ENCODE results near the gene RABL6. TPM values are rescaled to one million over a fixed set of nuclear protein-coding genes. Genes with fewer than 3 reads are reported as not detected.
"Not testable (repeated sequence)": the region's sequence is repeated elsewhere in the genome, so short reads cannot be mapped to it uniquely, and the experiment has no call there.

RABL6 gene
- total and polyA plus RNA-seq, 4 donors: 34.8 to 93.5 (median 67.7) TPM

DNA sequence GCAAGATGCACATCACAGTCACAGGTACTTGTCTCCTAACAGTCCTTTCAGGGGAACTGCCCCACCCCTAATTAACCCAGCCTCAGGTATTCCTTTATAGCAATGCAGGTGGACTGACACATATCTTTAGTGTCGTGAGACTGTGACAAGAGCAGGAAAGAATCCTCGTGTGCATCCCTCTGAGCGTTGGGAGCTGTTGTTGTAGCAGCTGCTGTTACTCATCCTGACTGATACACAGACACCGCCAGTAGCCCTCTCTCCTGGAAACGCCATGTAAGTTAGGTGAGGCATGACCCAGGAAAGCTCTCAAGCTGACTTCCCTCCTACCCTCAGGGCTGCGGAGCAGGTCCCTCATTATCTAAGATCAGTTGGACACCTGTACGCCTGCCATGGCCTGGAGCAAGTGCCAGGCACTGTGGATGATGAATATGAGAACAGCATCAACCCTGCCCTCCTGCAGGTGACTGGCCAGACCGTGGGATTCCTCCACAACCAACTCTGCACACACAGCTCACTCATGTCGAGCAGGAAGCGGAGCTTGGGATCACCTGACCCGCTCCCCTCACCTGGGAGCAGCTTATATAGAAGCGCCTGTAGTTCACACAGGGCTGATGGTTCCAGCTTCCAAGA, 33.2 kb upstream of the RABL6 start:
- DNase-seq (ENCODE audit: low read depth in 4 of 6, low spot score in 6 of 6): no peak
- Histone ChIP-seq H3K27me3 (ENCODE audit: control insufficient read depth, insufficient read depth, low read length) (peaks cover 3% of the 10 kb centered on the region), H3K9me3 (ENCODE audit: control insufficient read depth, insufficient read depth, low read length) (no peaks in the 10 kb centered on the region), H3K4me3 (ENCODE audit: low read depth, low read length) (no peak overlapping the region), H3K36me3 (ENCODE audit: control insufficient read depth, insufficient read depth, low read length) (no peaks in the 10 kb centered on the region), H3K4me1 (ENCODE audit: control insufficient read depth, insufficient read depth, low read length) (peaks cover 3% of the 10 kb centered on the region), H3K27ac (ENCODE audit: low read depth, low read length) (no peak overlapping the region)
- 89% methylated on average over 12 of the region's 12 CpGs for WGBS (ENCODE audit: insufficient coverage)

DNA sequence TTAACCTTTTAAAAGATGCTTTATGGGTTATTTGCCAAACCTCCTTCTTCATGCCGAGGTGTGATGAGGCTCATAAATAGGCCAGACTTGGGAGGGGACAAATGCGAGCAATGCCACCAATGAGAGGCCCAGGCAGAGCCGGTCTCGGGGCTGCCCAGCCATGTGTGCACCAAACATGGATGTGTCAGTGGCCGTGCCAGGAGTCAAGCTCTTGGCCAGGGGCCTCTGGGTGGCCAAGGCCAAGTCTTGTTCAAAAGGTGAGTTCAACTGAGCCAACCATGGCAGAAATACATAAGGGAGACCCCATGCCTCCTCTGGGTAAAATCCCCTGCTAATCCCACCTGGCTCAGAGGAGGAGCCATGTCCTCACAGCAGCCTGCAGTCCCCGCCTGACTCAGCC, 32.6 kb upstream of the RABL6 start:
- H3K4me1 ChIP-seq (ENCODE audit: control insufficient read depth, insufficient read depth, low read length): no peaks in the 10 kb centered on the region
- H3K27ac ChIP-seq (ENCODE audit: low read depth, low read length): no peak overlapping the region
- DNase-seq (ENCODE audit: low read depth in 4 of 6, low spot score in 6 of 6): no peak
- peaks cover 3% of the 10 kb centered on the region for H3K27me3 ChIP-seq (ENCODE audit: control insufficient read depth, insufficient read depth, low read length)
- no peaks in the 10 kb centered on the region for H3K36me3 ChIP-seq (ENCODE audit: control insufficient read depth, insufficient read depth, low read length)
- no peak overlapping the region for H3K4me3 ChIP-seq (ENCODE audit: low read depth, low read length)
- no peaks in the 10 kb centered on the region for H3K9me3 ChIP-seq (ENCODE audit: control insufficient read depth, insufficient read depth, low read length)
- 82% methylated on average over 5 of the region's 6 CpGs for WGBS (ENCODE audit: insufficient coverage)

DNA sequence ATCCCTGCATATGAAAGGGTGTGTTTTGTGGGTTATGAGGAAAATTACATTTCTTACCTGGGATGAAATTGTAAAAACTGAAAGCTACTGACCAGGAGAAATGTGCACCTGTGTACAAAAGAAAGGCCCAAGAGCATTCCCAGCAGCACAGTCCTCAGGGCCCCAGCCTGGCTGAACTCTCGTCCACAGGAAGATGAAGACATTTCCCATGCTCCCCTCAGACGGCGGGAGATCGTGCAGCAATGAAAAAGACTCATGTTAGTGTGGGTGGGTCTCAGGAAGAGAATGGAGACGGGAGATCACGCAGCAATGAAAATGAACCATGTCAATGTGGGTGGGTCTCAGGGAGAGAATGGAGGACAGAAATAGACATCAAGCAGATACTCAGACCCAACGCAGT, 30.8 kb upstream of the RABL6 start:
- Histone ChIP-seq H3K4me1 (ENCODE audit: control insufficient read depth, insufficient read depth, low read length) (no peaks in the 10 kb centered on the region), H3K4me3 (ENCODE audit: low read depth, low read length) (no peak overlapping the region), H3K27ac (ENCODE audit: low read depth, low read length) (peak overlapping the region; percentile 33), H3K27me3 (ENCODE audit: control insufficient read depth, insufficient read depth, low read length) (peaks cover 3% of the 10 kb centered on the region), H3K36me3 (ENCODE audit: control insufficient read depth, insufficient read depth, low read length) (no peaks in the 10 kb centered on the region), H3K9me3 (ENCODE audit: control insufficient read depth, insufficient read depth, low read length) (no peaks in the 10 kb centered on the region)
- no peak for DNase-seq (ENCODE audit: low read depth in 4 of 6, low spot score in 6 of 6)
- 73% methylated on average over 7 of the region's 7 CpGs for WGBS (ENCODE audit: insufficient coverage)

DNA sequence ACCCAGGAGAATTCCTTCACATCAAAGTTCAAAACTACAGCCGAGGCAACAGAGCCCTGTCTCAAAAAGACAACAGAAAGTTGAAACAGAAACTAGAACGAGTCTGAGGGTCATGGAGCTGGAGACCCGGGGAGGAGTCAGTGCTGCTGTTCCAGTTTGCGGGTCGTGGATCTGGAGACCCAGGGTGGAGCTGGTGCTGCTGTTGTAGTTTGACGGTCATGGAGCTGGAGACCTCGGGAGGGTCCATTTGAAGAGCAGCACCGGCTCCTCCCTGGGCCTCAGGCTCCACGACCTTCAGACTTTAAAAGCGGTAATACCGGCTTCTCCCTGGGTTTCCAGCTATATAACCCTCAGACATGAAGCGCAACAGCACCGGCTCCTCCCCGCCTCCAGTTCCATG, 30.4 kb upstream of the RABL6 start:
- no peak overlapping the region for H3K4me3 ChIP-seq (ENCODE audit: low read depth, low read length)
- DNase-seq (ENCODE audit: low read depth in 4 of 6, low spot score in 6 of 6): no peak
- H3K27me3 ChIP-seq (ENCODE audit: control insufficient read depth, insufficient read depth, low read length): peaks cover 3% of the 10 kb centered on the region
- no peaks in the 10 kb centered on the region for H3K9me3 ChIP-seq (ENCODE audit: control insufficient read depth, insufficient read depth, low read length)
- no peaks in the 10 kb centered on the region for H3K4me1 ChIP-seq (ENCODE audit: control insufficient read depth, insufficient read depth, low read length)
- WGBS (ENCODE audit: insufficient coverage): 87% methylated on average over 14 of the region's 14 CpGs
- peak overlapping the region; percentile 33 for H3K27ac ChIP-seq (ENCODE audit: low read depth, low read length)
- no peaks in the 10 kb centered on the region for H3K36me3 ChIP-seq (ENCODE audit: control insufficient read depth, insufficient read depth, low read length)

DNA sequence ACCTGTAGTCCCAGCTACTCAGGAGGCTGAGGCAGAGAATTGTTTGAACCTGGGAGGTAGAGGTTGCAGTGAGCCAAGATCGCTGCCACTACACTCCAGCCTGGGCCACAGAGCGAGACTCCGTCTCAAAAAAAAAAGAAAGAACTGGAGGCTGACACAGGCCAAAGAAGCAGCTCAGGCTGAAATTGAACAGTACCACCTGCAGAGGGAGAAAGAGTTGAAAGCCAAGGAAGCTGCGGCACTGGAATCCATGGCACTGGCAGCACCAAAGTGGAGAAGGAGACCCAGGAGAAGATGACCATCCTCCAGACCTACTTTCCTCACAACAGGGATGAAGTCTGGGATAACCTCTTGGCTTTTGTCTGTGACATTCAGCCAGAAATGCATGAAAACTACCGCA, 27.9 kb upstream of the RABL6 start:
- WGBS (ENCODE audit: insufficient coverage): 47% methylated on average over 3 of the region's 5 CpGs
- Histone ChIP-seq H3K4me1 (ENCODE audit: control insufficient read depth, insufficient read depth, low read length) (no peaks in the 10 kb centered on the region), H3K27me3 (ENCODE audit: control insufficient read depth, insufficient read depth, low read length) (peaks cover 3% of the 10 kb centered on the region), H3K36me3 (ENCODE audit: control insufficient read depth, insufficient read depth, low read length) (no peaks in the 10 kb centered on the region), H3K9me3 (ENCODE audit: control insufficient read depth, insufficient read depth, low read length) (no peaks in the 10 kb centered on the region), H3K27ac (ENCODE audit: low read depth, low read length) (no peak overlapping the region), H3K4me3 (ENCODE audit: low read depth, low read length) (no peak overlapping the region)
- DNase-seq (ENCODE audit: low read depth in 4 of 6, low spot score in 6 of 6): no peak

DNA sequence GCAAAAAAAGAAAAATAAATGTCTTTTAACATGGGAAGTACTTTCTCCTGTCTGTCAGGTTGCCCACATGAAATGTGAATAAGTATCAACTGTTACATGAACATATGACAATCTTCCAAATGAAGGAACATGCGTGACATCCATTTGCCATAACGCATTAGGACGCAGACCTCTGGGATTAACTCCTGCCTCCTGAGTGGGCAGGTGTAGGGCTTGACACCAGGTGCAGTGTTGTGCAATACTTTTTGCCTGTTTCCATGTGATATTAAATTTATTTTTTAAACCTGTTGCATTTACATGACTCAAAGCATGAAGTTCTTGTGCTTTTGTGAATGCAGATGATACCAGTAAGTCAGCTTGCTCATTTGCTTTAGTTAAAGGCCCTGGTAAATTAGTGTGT, 25.3 kb upstream of the RABL6 start:
- WGBS (ENCODE audit: insufficient coverage): no CpG with 5 or more reads among the region's 3 CpGs
- no peaks in the 10 kb centered on the region for H3K36me3 ChIP-seq (ENCODE audit: control insufficient read depth, insufficient read depth, low read length)
- H3K9me3 ChIP-seq (ENCODE audit: control insufficient read depth, insufficient read depth, low read length): no peaks in the 10 kb centered on the region
- H3K4me1 ChIP-seq (ENCODE audit: control insufficient read depth, insufficient read depth, low read length): peaks cover 1% of the 10 kb centered on the region
- no peak for DNase-seq (ENCODE audit: low read depth in 4 of 6, low spot score in 6 of 6)
- H3K27ac ChIP-seq (ENCODE audit: low read depth, low read length): no peak overlapping the region
- no peak overlapping the region for H3K4me3 ChIP-seq (ENCODE audit: low read depth, low read length)
- peaks cover 3% of the 10 kb centered on the region for H3K27me3 ChIP-seq (ENCODE audit: control insufficient read depth, insufficient read depth, low read length)

DNA sequence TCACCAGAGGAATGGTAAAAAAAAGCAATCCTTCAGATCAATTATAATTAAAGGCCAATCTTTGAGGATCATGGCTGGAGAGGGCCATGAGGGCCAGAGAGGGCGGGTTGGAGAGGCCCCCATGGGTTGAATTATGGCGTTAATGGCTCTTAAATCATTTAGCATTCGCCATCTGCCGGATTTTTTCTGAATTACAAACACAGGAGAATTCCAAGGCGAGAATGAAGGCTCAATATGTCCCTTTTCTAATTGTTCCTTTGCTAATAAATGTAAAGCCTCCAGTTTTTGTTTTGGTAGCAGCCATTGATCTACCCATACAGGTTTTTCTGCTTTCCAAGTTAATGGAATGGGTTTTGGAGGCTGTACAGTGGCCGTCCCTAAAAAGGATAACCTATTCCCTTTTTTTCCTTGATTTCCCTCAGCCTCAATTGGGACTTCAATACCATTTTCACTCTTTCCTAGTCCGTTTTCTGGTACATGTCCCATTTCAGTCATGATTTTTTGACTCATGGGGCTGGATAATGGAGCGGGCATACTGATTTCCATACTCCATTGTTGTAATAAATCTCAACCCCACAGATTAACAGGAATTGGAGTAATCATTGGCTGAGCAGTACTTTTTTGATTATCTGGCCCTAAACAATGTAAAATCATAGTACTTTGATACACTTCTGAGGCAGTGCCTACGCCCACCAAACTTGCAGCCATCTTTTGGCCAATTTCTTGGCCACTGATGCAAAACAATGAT, 23.3 kb upstream of the RABL6 start:
- DNase-seq (ENCODE audit: low read depth in 4 of 6, low spot score in 6 of 6): peak in 1 of 6 donors; percentile 67
- Histone ChIP-seq H3K27ac (ENCODE audit: low read depth, low read length) (no peak overlapping the region), H3K4me1 (ENCODE audit: control insufficient read depth, insufficient read depth, low read length) (peaks cover 5% of the 10 kb centered on the region), H3K9me3 (ENCODE audit: control insufficient read depth, insufficient read depth, low read length) (no peaks in the 10 kb centered on the region), H3K4me3 (ENCODE audit: low read depth, low read length) (no peak overlapping the region), H3K36me3 (ENCODE audit: control insufficient read depth, insufficient read depth, low read length) (no peaks in the 10 kb centered on the region), H3K27me3 (ENCODE audit: control insufficient read depth, insufficient read depth, low read length) (no peaks in the 10 kb centered on the region)
- 79% methylated on average over 3 of the region's 9 CpGs for WGBS (ENCODE audit: insufficient coverage)

DNA sequence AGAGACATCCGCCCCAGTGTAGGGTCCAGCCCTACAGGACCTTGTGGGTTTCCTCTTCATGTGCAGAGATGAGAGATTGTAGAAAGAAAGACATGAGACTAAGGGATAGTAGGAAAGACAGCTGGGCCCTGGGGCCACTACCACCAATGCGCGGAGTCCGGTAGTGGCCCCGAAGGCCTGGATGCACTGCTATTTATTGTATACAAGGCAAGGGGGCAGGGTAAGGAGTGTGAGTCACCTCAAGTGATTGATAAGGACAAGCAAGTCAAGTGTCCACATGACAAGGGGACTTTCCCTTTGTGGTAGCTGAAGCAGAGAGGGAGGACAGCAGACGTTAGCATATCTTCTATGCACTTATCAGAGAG, 22.8 kb upstream of the RABL6 start:
- Histone ChIP-seq H3K4me1 (ENCODE audit: control insufficient read depth, insufficient read depth, low read length) (peaks cover 8% of the 10 kb centered on the region), H3K4me3 (ENCODE audit: low read depth, low read length) (no peak overlapping the region), H3K36me3 (ENCODE audit: control insufficient read depth, insufficient read depth, low read length) (no peaks in the 10 kb centered on the region), H3K9me3 (ENCODE audit: control insufficient read depth, insufficient read depth, low read length) (no peaks in the 10 kb centered on the region), H3K27me3 (ENCODE audit: control insufficient read depth, insufficient read depth, low read length) (no peaks in the 10 kb centered on the region), H3K27ac (ENCODE audit: low read depth, low read length) (no peak overlapping the region)
- WGBS (ENCODE audit: insufficient coverage): 96% methylated on average over 6 of the region's 6 CpGs
- no peak for DNase-seq (ENCODE audit: low read depth in 4 of 6, low spot score in 6 of 6)

DNA sequence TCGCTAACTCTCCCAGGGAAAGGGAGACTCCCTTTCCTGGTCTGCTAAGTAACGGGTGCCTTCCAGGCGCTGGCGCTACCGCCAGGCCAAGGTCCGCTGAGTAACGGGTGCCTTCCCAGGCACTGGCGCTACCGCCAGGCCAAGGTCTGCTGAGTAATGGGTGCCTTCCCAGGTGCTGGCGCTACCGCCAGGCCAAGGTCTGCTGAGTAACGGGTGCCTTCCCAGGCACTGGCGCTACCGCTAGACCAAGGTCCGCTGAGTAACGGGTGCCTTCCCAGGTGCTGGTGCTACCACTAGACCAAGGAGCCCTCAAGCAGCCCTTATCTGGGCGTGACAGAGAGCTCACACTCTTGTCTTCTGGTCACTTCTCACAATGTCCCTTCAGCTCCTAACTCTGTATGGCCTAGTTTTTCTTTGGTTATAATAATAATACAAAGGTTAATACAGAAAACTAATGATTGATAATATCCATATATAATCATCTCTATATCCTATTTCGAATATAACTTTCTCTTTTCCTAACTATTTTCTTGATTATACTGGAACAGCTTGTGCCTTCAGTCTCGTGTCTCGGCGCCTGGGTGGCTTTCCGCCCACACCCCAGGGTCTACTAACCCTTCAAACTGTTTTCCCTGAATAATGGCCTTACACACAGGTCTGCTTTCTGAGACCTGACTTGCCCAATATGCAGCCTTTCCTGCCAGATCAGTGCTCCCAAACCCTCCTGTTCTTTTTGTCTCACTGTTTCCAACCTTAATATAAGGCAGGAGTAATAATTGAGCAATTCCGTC, 22.0 kb upstream of the RABL6 start:
- H3K4me1 ChIP-seq (ENCODE audit: control insufficient read depth, insufficient read depth, low read length); H3K27me3 ChIP-seq (ENCODE audit: control insufficient read depth, insufficient read depth, low read length); DNase-seq (ENCODE audit: low read depth in 4 of 6, low spot score in 6 of 6); H3K27ac ChIP-seq (ENCODE audit: low read depth, low read length); H3K9me3 ChIP-seq (ENCODE audit: control insufficient read depth, insufficient read depth, low read length); H3K4me3 ChIP-seq (ENCODE audit: low read depth, low read length); H3K36me3 ChIP-seq (ENCODE audit: control insufficient read depth, insufficient read depth, low read length): not testable (repeated sequence)
- WGBS (ENCODE audit: insufficient coverage): 85% methylated on average over 22 of the region's 23 CpGs
